ENCODE measurements around the gene TIGAR.

DNA sequence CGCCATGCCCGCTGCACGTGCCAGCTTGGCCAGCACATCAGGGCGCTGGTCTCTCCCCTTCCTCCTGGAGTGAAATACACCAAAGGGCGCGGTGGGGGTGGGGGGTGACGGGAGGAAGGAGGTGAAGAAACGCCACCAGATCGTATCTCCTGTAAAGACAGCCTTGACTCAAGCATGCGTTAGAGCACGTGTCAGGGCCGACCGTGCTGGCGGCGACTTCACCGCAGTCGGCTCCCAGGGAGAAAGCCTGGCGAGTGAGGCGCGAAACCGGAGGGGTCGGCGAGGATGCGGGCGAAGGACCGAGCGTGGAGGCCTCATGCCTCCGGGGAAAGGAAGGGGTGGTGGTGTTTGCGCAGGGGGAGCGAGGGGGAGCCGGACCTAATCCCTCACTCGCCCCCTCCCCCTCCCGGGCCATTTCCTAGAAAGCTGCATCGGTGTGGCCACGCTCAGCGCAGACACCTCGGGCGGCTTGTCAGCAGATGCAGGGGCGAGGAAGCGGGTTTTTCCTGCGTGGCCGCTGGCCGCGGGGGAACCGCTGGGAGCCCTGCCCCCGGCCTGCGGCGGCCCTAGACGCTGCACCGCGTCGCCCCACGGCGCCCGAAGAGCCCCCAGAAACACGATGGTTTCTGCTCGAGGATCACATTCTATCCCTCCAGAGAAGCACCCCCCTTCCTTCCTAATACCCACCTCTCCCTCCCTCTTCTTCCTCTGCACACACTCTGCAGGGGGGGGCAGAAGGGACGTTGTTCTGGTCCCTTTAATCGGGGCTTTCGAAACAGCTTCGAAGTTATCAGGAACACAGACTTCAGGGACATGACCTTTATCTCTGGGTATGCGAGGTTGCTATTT lies 48.4 kb upstream of the TIGAR start:
- TF ChIP-seq POLR2A (IDR thresholded peaks at IDR 0.05; ENCODE audit: low read length) (no peak), GATA1 (IDR thresholded peaks at IDR 0.05; ENCODE audit: low read depth, low read length) (no peak)
